ENCODE results near the gene NXPE3.
"Not testable (repeated sequence)": the region's sequence is repeated elsewhere in the genome, so short reads cannot be mapped to it uniquely, and the experiment has no call there.

The NXPE3 gene

DNA sequence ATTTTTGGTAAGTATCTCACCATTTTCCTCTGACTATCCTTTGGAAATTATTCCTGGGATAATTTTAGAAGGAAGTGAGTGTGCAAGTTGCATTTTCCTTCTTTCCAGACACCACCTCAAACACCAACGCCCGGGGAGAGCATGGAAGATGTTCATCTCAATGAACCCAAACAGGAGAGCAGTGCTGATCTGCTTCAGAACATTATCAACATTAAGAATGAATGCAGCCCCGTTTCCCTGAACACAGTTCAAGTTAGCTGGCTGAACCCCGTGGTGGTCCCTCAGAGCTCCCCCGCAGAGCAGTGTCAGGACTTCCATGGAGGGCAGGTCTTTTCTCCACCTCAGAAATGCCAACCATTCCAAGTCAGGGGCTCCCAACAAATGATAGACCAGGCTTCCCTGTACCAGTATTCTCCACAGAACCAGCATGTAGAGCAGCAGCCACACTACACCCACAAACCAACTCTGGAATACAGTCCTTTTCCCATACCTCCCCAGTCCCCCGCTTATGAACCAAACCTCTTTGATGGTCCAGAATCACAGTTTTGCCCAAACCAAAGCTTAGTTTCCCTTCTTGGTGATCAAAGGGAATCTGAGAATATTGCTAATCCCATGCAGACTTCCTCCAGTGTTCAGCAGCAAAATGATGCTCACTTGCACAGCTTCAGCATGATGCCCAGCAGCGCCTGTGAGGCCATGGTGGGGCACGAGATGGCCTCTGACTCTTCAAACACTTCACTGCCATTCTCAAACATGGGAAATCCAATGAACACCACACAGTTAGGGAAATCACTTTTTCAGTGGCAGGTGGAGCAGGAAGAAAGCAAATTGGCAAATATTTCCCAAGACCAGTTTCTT, 74.2 kb downstream of the NXPE3 start:
- peak in 1 of 2 donors; percentile 19 for DNase-seq

DNA sequence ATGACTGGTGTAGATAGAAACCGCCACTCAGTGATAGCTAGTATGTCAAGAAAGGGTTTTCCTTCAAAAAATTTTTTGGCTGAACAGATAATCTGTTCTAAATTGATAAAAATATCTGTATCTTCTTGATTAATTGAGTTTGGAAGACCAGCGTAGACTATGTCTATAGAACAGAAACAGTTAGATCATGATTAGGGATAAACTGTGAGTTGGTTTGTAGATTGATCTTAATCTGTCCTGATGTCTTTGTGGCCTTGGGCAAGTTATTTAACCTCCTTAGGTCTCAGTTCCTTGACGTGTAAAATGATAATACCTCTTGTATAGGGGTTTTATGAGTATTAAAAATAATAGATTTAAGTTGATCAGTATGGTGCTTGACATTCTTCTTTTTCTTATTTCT, 75.0 kb downstream of the NXPE3 start:
- no peak for DNase-seq

DNA sequence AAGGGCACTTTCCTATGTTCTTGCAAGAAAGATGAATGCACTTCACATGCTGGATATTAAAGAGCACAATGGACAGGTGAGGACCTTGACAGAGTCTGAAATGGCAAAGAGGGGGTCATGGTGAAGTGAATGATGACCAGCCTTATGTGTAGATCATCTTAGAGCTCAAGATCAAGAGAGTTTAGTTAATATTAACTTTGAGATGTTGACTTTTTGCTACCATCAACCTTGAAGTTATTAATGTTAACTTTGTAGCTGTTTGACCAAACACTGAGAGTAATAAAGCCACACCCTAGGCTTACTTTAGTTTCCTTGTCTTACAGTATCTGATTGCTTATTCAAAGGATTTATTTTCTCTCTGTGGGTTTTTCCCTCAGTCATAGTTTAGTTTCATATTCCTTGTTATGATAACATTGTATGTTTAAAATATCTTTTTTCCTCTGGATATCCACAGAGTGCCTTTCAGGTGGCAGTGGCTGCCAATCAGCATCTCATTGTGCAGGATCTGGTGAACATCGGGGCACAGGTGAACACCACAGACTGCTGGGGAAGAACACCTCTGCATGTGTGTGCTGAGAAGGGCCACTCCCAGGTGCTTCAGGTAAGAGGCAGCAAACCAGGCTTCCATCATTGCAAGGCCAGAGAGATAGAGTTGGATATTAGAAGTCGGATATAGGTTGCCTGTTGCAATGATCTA, 75.7 kb downstream of the NXPE3 start:
- DNase-seq = no peak

DNA sequence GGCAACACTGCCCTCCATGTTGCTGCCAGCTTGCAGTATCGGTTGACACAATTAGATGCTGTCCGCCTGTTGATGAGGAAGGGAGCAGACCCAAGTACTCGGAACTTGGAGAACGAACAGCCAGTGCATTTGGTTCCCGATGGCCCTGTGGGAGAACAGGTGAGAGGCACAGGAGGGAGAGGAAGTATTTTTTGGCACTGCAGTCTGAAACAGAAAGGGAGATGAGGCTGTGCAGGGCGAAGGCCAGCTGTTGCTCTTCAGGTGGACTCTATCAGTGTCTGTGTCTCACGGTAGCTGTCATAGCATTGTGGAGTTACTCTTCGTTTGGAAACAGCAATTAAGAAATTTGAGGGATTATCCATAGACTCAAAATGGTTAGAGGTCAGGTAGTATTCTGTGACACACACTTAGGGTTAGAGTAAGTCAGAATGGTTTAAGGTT, 78.3 kb downstream of the NXPE3 start:
- peak in 1 of 2 donors; percentile 16 for DNase-seq

DNA sequence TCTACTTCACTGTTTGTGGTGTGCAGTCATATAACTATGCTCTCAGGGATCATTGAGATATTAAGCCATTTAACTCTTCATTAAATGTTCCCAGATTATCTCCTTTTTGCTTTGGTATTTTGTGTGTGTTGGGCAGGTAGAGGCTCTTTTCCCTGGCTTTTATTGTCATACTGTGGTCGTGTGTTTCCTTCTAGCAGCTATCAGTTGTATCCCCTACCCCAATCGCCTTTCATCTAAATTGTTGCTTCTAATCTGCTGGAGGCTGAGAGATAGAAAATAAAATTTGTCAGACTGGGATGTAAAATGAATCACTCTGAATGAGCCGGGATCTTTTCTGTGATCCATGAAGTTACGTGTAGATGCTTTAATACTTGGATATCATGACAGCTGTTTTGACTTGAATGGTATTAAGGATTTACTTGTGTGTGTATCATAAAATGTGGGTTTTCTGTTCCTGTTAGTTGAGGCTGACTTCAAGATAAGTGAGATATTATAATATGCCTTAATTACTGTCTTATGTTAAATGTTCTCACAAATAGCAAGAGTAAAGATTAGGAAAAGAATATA, 79.5 kb downstream of the NXPE3 start:
- DNase-seq = no peak

DNA sequence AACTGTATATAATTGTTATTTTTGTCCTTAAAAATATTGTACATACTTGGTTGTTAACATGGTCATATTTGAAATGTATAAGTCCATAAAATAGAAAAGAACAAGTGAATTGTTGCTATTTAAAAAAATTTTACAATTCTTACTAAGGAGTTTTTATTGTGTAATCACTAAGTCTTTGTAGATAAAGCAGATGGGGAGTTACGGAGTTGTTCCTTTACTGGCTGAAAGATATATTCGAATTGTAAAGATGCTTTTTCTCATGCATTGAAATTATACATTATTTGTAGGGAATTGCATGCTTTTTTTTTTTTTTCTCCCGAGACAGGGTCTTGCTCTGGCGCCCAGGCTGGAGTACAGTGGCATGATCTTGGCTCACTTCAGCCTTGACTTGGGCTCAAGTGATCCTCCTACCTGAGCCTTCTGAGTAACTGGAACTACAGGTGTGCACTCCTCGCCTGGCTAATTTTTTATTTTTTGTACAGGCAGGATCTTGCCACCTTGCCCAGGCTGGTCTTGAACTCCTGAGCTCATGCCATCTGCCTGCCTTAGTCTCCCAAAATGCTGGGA, 81.0 kb downstream of the NXPE3 start:
- no peak for DNase-seq

DNA sequence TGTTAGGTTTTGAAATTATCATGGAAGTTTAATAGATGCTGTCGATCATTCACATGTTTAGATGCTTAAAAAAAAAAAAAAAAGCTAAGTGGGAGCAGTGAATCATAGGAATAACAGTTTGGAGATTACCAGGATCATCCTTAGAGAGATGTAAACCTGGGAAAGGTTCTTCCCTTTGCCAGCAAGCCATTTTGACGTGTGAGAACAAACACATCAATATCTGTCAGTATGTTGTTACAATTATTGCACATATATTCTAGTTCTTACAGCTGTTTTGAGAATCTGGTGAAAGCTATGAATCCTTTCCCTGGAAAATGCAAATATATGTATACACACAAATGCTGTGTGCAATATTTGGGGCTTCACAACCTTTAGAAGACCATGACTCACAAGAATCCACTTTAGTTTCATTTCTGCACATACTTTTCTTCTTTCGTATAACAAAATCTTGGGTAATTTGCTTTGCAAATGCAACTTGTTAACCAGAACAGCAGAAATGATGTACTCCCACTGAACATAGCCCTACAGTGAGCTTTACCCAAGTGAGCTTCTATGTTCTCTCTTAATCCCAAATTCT, 82.3 kb downstream of the NXPE3 start:
- DNase-seq = peak in 1 of 2 donors; percentile 37

DNA sequence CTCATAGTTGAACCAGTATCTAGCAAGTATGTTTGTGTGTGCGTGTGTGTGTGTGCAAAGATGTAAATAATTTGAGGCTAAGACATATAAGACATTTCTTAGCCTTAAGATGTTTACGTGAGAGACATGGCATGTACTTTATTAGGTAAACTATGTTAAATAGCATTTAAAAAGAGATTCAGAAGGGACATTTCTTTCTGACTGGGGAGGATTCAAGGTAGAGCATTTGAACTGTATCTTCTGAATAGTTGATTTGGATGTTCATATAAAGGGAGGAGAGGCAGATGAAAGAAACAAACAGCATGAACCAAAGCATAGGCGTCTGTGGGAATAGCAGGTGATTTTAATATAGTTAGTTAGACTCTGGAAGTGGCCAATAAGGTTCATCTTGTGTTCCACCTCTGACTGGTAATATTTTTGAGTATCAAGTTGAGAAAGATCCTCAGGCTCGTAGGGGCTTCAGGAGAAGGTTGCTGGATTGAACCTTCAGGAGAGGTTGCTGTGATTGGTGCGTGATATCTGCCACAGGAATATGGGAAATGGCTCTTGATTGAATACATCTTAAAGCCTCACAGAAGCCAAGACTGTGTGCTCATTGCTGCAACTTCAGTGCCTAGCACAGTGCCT, 82.9 kb downstream of the NXPE3 start:
- DNase-seq = peak in 1 of 2 donors; percentile 40

DNA sequence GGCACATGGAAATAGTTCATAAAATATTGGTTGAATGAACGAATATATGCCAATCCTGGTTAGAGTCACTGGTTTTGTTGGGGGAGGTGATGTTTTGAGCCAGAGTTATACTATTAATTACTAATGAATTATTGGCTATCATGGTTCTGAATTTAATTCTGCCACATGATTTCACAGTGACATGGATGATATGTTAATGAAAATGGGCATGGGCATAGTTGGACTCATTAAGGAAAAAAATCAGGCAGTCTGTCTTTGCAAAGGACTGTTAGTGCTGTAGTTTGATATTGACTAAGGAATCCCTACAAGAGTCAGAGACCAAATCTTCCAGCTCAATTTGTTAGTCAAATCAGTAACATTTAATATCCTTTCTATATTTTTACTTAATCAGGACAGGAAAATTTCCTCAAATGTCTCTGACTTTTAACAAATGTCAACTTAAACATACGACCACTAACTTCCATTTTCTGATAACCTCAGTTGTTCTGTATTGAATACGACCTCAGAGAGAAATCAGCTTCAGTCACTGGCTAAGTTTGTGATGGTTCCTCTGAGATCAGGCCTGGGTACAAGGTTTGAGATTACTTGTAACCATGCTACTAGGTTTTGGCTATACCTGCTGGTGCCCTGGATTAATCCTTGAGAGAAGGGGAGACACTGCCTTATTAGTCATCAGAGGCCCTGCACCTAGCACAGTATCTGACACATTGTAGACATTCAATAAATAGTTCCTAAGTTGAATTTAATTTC, 83.6 kb downstream of the NXPE3 start:
- DNase-seq = peak; percentile 27 to 40

DNA sequence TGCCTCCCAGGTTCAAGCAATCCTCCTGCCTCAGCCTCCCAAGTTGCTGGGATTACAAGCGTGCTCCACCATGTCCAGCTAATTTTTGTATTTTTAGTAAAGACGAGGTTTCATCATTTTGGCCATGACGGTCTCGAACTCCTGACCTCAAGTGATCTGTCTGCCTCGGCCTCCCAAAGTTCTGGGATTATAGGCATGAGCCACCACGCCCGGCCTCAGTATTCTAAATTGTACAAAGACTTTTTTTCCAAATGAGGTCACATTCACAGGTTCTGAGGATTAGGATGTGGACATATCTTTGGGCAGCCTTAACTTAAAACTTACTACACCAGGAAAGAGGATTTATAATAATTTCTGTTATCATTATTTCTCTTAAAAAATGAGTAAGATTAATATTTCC, 85.9 kb downstream of the NXPE3 start:
- not testable (repeated sequence) for DNase-seq

DNA sequence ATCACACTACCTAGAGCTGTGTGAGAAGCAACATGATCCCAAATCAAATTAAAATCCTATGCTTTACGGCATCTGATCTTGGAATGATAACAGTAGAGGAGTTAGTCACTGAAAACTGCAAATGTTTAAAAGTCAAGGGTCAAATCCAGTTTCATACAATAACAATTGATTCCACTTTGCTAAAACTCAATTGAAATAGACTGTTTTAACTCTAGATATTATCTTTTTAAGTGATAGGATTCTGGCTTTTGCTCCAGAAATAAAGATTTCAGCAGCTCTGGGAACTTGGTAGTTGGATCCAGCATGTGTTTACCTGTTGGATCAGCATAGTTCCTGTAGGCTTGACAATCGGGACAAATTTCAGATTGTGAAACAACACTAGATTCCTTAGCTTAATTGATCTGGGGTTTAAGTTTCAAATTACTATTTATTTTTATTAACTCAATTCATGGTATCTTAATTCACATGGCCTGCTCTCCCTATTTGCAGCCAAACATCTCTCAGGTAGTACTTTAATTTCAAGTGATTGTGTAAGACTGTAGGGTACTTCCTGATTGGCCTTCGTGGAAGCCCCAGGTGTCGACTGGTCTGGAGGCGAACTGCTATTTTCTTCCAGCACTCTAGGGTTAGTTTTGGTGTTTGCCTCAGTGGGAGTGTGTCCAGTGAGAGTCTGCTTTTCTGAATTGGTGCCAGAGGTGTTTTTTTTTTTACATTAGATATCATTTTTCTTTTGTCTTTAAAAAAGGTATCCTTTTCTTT, 86.9 kb downstream of the NXPE3 start:
- peak in 1 of 2 donors; percentile 26 for DNase-seq

DNA sequence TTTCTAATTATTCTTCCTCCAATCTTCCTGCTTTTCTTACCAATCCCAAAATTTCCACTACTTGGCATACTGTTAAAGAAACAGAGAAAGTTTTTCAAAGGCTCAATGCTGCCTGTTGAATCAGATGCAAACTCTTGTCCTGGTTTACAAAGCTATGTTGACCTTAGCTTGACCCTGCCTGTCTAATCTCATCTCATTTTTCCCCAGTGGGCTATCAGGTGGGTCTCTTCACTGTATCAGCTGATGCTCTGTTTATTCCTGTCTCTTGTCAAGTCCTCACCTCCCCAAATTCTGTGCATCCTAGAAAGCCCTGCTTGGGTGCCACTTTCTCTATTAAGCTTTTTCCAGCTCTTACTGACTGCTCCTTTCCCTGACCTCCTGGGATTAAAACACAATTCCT, 88.5 kb downstream of the NXPE3 start:
- no peak for DNase-seq

DNA sequence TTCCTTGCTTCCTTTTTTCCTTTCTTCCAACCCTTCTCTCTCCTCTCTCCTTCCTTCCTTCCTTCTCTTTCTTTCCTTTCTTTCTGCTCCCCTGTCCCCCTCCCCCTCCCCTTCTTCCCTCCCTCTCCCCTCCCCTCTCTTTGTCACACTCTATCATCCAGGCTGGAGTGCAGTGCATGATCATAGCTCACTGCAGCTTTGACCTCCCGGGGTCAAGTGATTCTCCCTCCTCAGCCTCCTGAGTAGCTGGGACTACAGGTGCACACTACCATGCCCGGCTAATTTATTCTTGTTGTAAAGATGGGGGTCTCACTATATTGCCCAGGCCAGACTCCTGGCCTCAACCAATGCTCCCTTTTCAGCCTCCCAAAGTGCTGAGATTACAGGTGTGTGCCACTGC, 89.0 kb downstream of the NXPE3 start:
- no peak for DNase-seq

DNA sequence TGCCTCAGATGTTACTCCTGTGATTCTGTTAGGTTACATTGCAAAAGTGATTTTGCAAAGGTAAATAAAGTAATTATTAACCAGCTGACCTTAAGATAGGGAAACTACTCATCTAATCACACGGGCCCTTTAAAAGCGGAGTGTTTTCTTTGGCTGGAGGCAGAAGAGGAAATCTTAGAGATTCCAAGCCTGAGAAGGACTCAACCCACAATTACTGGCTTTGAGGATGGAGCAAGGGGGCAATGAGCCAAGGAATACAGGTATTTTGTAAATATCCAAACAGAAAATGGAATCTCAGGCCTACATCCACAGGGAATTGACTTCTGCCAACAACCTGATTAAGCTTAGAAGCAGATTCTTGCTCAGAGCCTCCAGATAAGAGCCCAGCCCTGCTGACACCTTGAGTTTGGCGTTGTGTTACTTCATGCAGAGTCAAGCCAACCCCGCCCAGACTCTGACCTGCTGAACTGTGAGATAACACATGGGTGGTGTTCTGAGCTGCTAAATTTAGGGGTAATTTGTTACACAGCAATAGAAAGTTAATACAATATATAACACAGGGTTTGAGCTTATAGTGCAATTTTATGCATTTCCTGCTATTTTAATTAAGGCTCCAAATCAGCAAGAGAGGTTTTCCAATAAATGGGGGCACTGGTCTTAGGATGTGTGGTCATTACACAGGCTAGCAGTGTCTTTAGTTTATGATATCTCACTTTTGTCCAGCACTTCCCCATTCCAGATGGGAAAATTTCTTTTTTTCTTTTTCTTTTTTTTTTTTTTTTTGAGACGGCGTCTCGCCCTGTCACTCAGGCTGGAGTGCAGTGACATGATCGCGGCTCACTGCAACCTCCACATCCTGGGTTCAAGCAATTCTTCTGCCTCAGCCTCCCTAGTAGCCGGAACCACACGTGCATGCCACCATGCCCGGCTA, 89.8 kb downstream of the NXPE3 start:
- DNase-seq = peak in 1 of 2 donors; percentile 45

DNA sequence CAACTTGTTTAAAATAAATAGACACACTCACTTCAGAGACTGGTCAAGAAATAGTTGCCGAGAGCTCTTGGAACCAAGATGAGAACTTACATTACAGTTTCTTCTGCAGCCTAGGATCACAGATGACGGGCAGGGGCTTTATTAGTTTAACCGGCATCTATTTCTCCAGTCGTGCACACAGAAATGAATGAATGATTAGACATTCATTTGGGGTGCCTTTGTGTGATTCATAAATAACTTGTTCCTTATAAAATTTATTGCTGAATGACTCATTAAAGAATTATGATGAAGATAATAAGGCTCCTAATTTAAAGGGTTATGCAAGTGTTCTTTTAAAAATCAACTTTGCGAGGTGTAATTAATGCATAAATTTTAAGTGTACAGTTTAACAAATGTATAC, 91.1 kb downstream of the NXPE3 start:
- DNase-seq = no peak

DNA sequence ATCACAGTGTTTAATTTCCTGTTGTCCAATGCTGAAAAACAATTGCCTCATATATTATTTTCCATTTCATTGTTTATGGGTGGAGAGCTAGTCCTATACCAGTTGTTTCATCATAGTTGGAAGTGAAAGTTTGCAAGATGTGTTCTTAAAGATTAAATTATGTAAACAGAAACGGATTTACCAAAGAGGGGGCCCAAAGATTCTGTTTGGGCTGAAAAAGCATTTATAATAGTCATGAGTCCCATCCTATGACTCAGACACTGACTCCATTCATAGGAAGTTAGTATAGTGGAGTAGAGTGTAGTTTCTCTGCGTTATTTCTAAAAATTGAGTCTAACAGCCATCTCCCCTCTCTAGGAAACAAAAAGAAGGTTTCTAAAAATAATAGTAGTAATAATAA, 94.6 kb downstream of the NXPE3 start:
- DNase-seq = no peak

DNA sequence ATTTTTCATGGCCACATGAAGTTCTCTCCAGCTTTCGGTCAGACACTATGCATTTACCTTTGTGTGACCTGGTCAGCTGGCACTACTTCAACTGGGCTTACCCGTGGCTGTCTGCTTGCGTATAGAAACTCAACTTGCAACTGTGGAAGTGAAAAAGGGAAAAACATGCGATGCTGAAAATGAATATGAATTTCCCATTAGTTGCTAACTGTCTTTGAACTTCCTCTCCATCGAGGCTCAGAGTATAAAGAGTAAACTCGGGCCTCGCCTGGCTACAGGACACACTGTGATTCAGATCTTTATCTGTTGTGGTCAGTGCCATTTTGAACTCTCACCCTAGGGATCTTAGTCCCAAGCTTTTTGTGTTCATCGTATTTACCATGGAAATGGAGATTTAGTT, 97.1 kb downstream of the NXPE3 start:
- peak in 1 of 2 donors; percentile 60 for DNase-seq
